ENCODE results near the gene KRTAP5-3. TPM values are rescaled to one million over a fixed set of nuclear protein-coding genes. Genes with fewer than 3 reads are reported as not detected.

KRTAP5-3 gene
- total and polyA plus RNA-seq, 2 of the 13 experiments (the other 11 are each of a cell fraction or from before 2014, with no cell fraction given), result not detected

DNA sequence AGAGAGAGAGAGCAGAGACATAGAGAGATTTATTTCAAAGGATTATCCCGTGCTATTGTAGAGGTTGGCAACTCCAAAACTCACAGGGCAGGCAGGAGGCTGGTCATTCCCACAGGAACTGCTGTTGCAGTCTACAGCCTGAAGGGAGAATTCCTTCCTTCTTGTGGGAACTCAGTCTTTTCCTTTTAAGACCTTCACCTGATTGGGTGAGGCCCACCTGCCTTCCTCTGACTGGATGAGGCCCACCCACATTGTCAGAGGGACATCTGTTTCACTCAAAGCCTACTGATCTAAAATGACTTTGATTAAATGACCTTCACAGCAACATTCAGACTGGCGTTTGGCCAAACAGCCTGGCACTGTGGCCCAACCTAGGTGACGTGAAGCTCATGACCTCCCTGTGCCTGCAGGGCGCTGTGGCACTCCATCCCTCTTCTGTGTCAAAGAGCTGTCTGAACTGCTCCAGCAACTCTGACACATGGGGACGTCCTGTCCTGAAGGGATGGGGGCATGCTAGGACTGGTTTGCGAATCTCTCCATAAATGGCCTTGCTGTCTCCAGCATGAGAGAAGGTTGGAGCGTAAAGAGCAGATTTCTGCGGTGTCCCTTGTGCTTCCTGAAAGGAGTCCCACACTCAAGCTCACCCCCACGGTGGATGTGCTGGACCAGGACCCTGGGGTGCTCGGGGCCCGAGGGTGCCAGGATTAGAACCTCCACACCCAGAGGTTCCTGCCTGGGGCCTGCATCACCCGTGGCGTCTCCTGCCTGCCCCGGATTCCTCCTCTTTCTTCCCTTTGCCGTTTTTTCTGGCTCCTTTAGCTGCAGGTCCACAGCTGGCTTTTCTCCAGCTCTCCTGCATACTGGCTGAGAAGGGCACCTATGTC lies 42.0 kb upstream of the KRTAP5-3 start:
- Histone ChIP-seq H3K36me3 (replicated peaks in 1 of 2; ENCODE audit: control insufficient read depth in 1 of 2, insufficient read depth in 2 of 2, low read length in 2 of 2) (no peaks in the 10 kb centered on the region), H3K4me1 (ENCODE audit: insufficient read depth, low read length) (peaks cover 61% of the 10 kb centered on the region), H3K27ac (ENCODE audit: extremely low read length, insufficient read depth, low read length) (no peak overlapping the region), H3K27me3 (ENCODE audit: control insufficient read depth in 1 of 2, insufficient read depth in 2 of 2, low read length in 2 of 2) (peaks cover 1 to 17% of the 10 kb centered on the region in 2 experiments; a peak in 3 of 5 replicates), H4K20me1 (ENCODE audit: insufficient read depth, low read length) (no peaks in the 10 kb centered on the region), H3K9ac (ENCODE audit: insufficient read depth, low read depth, low read length) (no peak overlapping the region), H3K4me3 (replicated peaks in 1 of 3; ENCODE audit: insufficient read depth in 1 of 3, low read depth in 2 of 3, low read length in 3 of 3) (no peak overlapping the region), H3K9me3 (ENCODE audit: low read length) (no peaks in the 10 kb centered on the region), H3K79me2 (ENCODE audit: insufficient read depth, low read length) (no peaks in the 10 kb centered on the region), H2AFZ (ENCODE audit: low read length) (no peak overlapping the region), H3K4me2 (ENCODE audit: low read depth, low read length) (no peak overlapping the region)
- ChIA-PET POLR2A (interaction anchor here (0.9 to 2.1 kb wide), 4 partner anchors 42 to 498 kb away, joined by 3 to 16 read pairs (median 4); no protein-coding TSS in a partner anchor), CTCF (ENCODE audit: low intra/inter-chr PET ratio, low total read pairs) (interaction anchor here (4.9 kb wide), 1 partner anchor 501 kb away, joined by 27 read pairs; no protein-coding TSS in a partner anchor)
- intact Hi-C loops (cut with micrococcal nuclease; ENCODE audit: unreplicated experiment), result loop anchor here (5.0 kb wide), 1 partner anchor 502 kb away; no protein-coding TSS in a partner anchor
- no TSS peak for BruUV-seq (replicated peaks)
- DNase-seq (ENCODE audit: low spot score) (no peak), FAIRE-seq (no peak), ATAC-seq (no peak)
- in situ Hi-C loops (cut with HindIII; ENCODE audit: extremely low pct_ligation_motif_present, low pct_unique_long_range_greater_than_20kb), result no loop called here
- 65% methylated on average over 14 of the region's 15 CpGs for WGBS (ENCODE audit: low lambda C conversion rate)
- TF ChIP-seq TOPORS (CRISPR knock-in tag; IDR thresholded peaks at IDR 0.05) (no peak), SKI (IDR thresholded peaks at IDR 0.05; ENCODE audit: partially characterized antibody) (no peak), GATAD2A (CRISPR knock-in tag; IDR thresholded peaks at IDR 0.05) (0 out of 2 replicates have a peak, but pooled peaks have one; percentile 6), ZNF788 (CRISPR knock-in tag; IDR thresholded peaks at IDR 0.05; ENCODE audit: borderline replicate concordance) (0 out of 2 replicates have a peak, but pooled peaks have one; percentile 31), MED8 (CRISPR knock-in tag; IDR thresholded peaks at IDR 0.05; ENCODE audit: insufficient replicate concordance) (no peak), TMF1 (CRISPR knock-in tag; IDR thresholded peaks at IDR 0.05; ENCODE audit: low read depth) (no peak), ZC3H4 (CRISPR knock-in tag; IDR thresholded peaks at IDR 0.05; ENCODE audit: borderline replicate concordance) (no peak), TBX2 (CRISPR knock-in tag; IDR thresholded peaks at IDR 0.05; ENCODE audit: borderline replicate concordance) (0 out of 2 replicates have a peak, but pooled peaks have one; percentile 15), ATF1 (CRISPR knock-in tag; IDR thresholded peaks at IDR 0.05) (no peak), ZNF703 (CRISPR knock-in tag; IDR thresholded peaks at IDR 0.05; ENCODE audit: borderline replicate concordance) (no peak), HOXA9 (CRISPR knock-in tag; IDR thresholded peaks at IDR 0.05; ENCODE audit: borderline replicate concordance) (no peak)
- TF ChIP-seq, protein P1, sequence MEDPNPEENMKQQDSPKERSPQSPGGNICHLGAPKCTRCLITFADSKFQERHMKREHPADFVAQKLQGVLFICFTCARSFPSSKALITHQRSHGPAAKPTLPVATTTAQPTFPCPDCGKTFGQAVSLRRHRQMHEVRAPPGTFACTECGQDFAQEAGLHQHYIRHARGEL (CRISPR knock-in tag; IDR thresholded peaks at IDR 0.05), result no peak
- TF ChIP-seq, protein P2, sequence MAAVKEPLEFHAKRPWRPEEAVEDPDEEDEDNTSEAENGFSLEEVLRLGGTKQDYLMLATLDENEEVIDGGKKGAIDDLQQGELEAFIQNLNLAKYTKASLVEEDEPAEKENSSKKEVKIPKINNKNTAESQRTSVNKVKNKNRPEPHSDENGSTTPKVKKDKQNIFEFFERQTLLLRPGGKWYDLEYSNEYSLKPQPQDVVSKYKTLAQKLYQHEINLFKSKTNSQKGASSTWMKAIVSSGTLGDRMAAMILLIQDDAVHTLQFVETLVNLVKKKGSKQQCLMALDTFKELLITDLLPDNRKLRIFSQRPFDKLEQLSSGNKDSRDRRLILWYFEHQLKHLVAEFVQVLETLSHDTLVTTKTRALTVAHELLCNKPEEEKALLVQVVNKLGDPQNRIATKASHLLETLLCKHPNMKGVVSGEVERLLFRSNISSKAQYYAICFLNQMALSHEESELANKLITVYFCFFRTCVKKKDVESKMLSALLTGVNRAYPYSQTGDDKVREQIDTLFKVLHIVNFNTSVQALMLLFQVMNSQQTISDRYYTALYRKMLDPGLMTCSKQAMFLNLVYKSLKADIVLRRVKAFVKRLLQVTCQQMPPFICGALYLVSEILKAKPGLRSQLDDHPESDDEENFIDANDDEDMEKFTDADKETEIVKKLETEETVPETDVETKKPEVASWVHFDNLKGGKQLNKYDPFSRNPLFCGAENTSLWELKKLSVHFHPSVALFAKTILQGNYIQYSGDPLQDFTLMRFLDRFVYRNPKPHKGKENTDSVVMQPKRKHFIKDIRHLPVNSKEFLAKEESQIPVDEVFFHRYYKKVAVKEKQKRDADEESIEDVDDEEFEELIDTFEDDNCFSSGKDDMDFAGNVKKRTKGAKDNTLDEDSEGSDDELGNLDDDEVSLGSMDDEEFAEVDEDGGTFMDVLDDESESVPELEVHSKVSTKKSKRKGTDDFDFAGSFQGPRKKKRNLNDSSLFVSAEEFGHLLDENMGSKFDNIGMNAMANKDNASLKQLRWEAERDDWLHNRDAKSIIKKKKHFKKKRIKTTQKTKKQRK (IDR thresholded peaks at IDR 0.05; ENCODE audit: low read length), result no peak
- TF ChIP-seq, protein P3, sequence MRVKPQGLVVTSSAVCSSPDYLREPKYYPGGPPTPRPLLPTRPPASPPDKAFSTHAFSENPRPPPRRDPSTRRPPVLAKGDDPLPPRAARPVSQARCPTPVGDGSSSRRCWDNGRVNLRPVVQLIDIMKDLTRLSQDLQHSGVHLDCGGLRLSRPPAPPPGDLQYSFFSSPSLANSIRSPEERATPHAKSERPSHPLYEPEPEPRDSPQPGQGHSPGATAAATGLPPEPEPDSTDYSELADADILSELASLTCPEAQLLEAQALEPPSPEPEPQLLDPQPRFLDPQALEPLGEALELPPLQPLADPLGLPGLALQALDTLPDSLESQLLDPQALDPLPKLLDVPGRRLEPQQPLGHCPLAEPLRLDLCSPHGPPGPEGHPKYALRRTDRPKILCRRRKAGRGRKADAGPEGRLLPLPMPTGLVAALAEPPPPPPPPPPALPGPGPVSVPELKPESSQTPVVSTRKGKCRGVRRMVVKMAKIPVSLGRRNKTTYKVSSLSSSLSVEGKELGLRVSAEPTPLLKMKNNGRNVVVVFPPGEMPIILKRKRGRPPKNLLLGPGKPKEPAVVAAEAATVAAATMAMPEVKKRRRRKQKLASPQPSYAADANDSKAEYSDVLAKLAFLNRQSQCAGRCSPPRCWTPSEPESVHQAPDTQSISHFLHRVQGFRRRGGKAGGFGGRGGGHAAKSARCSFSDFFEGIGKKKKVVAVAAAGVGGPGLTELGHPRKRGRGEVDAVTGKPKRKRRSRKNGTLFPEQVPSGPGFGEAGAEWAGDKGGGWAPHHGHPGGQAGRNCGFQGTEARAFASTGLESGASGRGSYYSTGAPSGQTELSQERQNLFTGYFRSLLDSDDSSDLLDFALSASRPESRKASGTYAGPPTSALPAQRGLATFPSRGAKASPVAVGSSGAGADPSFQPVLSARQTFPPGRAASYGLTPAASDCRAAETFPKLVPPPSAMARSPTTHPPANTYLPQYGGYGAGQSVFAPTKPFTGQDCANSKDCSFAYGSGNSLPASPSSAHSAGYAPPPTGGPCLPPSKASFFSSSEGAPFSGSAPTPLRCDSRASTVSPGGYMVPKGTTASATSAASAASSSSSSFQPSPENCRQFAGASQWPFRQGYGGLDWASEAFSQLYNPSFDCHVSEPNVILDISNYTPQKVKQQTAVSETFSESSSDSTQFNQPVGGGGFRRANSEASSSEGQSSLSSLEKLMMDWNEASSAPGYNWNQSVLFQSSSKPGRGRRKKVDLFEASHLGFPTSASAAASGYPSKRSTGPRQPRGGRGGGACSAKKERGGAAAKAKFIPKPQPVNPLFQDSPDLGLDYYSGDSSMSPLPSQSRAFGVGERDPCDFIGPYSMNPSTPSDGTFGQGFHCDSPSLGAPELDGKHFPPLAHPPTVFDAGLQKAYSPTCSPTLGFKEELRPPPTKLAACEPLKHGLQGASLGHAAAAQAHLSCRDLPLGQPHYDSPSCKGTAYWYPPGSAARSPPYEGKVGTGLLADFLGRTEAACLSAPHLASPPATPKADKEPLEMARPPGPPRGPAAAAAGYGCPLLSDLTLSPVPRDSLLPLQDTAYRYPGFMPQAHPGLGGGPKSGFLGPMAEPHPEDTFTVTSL (CRISPR knock-in tag; IDR thresholded peaks at IDR 0.05; ENCODE audit: borderline replicate concordance), result no peak
